ENCODE data around the gene ERCC1. TPM values are rescaled to one million over a fixed set of nuclear protein-coding genes. Genes with fewer than 3 reads are reported as not detected.

Gene ERCC1
- polyA plus RNA-seq (ENCODE audit: insufficient read length in 4 of 4) = 10 to 100 TPM; 74.4 to 87.4 (median 79.2) TPM

- peak; percentile 83 to 92 (median 90) for DNase-seq (ENCODE audit: low read depth in 4 of 4, low spot score in 3 of 4)
Measured at GRCh38 chr19:45423589-45424190, at the start of gene ERCC1. Gene ERCC1 (minus strand): TSS chr19:45423917. CDS start chr19:45423374, 543 bp downstream.

GRCh38 chr19:45473367-45473681 is 49.6 kb upstream of the ERCC1 start:
- no peak for DNase-seq (ENCODE audit: low read depth in 4 of 4, low spot score in 3 of 4)

GRCh38 chr19:45472563-45473366 is 49.0 kb upstream of the ERCC1 start:
- DNase-seq (ENCODE audit: low read depth in 4 of 4, low spot score in 3 of 4) = no peak

GRCh38 chr19:45471931-45472562 is 48.3 kb upstream of the ERCC1 start:
- DNase-seq (ENCODE audit: low read depth in 4 of 4, low spot score in 3 of 4) = no peak

GRCh38 chr19:45471111-45471930 is 47.6 kb upstream of the ERCC1 start:
- no peak for DNase-seq (ENCODE audit: low read depth in 4 of 4, low spot score in 3 of 4)

- no peak for DNase-seq (ENCODE audit: low read depth in 4 of 4, low spot score in 3 of 4)
Measured at GRCh38 chr19:45470762-45471081, 47.0 kb upstream of the ERCC1 start.

GRCh38 chr19:45469945-45470761 is 46.4 kb upstream of the ERCC1 start:
- DNase-seq (ENCODE audit: low read depth in 4 of 4, low spot score in 3 of 4) = no peak

- peak in 2 of 4 donors; percentile 79 to 82 for DNase-seq (ENCODE audit: low read depth in 4 of 4, low spot score in 3 of 4)
Measured at GRCh38 chr19:45469132-45469944, 45.6 kb upstream of the ERCC1 start.

- DNase-seq (ENCODE audit: low read depth in 4 of 4, low spot score in 3 of 4) = no peak
Measured at GRCh38 chr19:45468803-45469131, 45.0 kb upstream of the ERCC1 start.

GRCh38 chr19:45468159-45468651 is 44.5 kb upstream of the ERCC1 start:
- no peak for DNase-seq (ENCODE audit: low read depth in 4 of 4, low spot score in 3 of 4)

- DNase-seq (ENCODE audit: low read depth in 4 of 4, low spot score in 3 of 4) = peak in 3 of 4 donors; percentile 83 to 90 (median 85)
Measured at GRCh38 chr19:45467456-45468158, 43.9 kb upstream of the ERCC1 start, which contains the start of gene FOSB. Gene FOSB (plus strand): TSS chr19:45467996. CDS start chr19:45468587, 591 bp downstream.

GRCh38 chr19:45467115-45467455 is 43.4 kb upstream of the ERCC1 start:
- no peak for DNase-seq (ENCODE audit: low read depth in 4 of 4, low spot score in 3 of 4)

- no peak for DNase-seq (ENCODE audit: low read depth in 4 of 4, low spot score in 3 of 4)
Measured at GRCh38 chr19:45464852-45465441, 41.2 kb upstream of the ERCC1 start.

- no peak for DNase-seq (ENCODE audit: low read depth in 4 of 4, low spot score in 3 of 4)
Measured at GRCh38 chr19:45464274-45464673, 40.6 kb upstream of the ERCC1 start.

GRCh38 chr19:45463241-45463640 is 39.5 kb upstream of the ERCC1 start:
- DNase-seq (ENCODE audit: low read depth in 4 of 4, low spot score in 3 of 4) = no peak

- DNase-seq (ENCODE audit: low read depth in 4 of 4, low spot score in 3 of 4) = no peak
Measured at GRCh38 chr19:45462174-45462573, 38.5 kb upstream of the ERCC1 start.

- no peak for DNase-seq (ENCODE audit: low read depth in 4 of 4, low spot score in 3 of 4)
Measured at GRCh38 chr19:45460807-45461347, 37.2 kb upstream of the ERCC1 start.

- no peak for DNase-seq (ENCODE audit: low read depth in 4 of 4, low spot score in 3 of 4)
Measured at GRCh38 chr19:45457776-45458175, 34.1 kb upstream of the ERCC1 start.
